Loucy (cell line): Measurements from ENCODE around the gene RNASE13.

ENCODE experiments used
- H2AFZ ChIP-seq: fragments of 200-600 bp; sonication (generic); 2 replicates; pipeline ENCODE4 v1.6.0; 2016; ENCODE audit warnings: antibody characterized with exemption, mild to moderate bottlenecking, low read length, moderate library complexity
- H3F3A ChIP-seq: fragments of 200-600 bp; 2 replicates; pipeline ENCODE4 v1.6.0; 2016; ENCODE audit warnings: antibody characterized with exemption, low read depth, mild to moderate bottlenecking
- H3K27me3 ChIP-seq: fragments of 200-600 bp; sonication (generic); 2 replicates; pipeline ENCODE4 v1.6.1; 2014; ENCODE audit warnings: low read length, mild to moderate bottlenecking; ENCODE audit not compliant: insufficient read depth, poor library complexity, severe bottlenecking
- H3K36me3 ChIP-seq: fragments of 200-600 bp; sonication (generic); 2 replicates; pipeline ENCODE4 v1.6.1; 2016; ENCODE audit warnings: low read length; ENCODE audit not compliant: insufficient read depth
- H3K4me1 ChIP-seq: fragments of 200-600 bp; sonication (generic); 2 replicates; pipeline ENCODE4 v1.5.1; 2014; ENCODE audit warnings: low read length, mild to moderate bottlenecking; ENCODE audit not compliant: insufficient read depth, poor library complexity, severe bottlenecking
- H3K4me2 ChIP-seq: fragments of 200-600 bp; sonication (generic); 2 replicates; pipeline ENCODE4 v1.6.0; 2014; ENCODE audit warnings: antibody characterized with exemption, low read length, low read depth, mild to moderate bottlenecking; ENCODE audit not compliant: poor library complexity, severe bottlenecking
- H3K4me3 ChIP-seq: fragments of 200-600 bp; sonication (generic); 2 replicates; pipeline ENCODE4 v1.5.1; 2014; ENCODE audit warnings: low read length, mild to moderate bottlenecking, mixed read lengths; ENCODE audit not compliant: poor library complexity, severe bottlenecking
- H3K79me2 ChIP-seq: fragments of 200-600 bp; sonication (generic); 2 replicates; pipeline ENCODE4 v1.6.1; 2014; ENCODE audit warnings: low read length; ENCODE audit not compliant: insufficient read depth
- H3K9ac ChIP-seq: fragments of 200-600 bp; sonication (generic); 2 replicates; pipeline ENCODE4 v1.6.0; 2014; ENCODE audit warnings: mild to moderate bottlenecking, low read depth, low read length, moderate library complexity; ENCODE audit not compliant: poor library complexity, severe bottlenecking
- H3K9me2 ChIP-seq: fragments of 200-600 bp; sonication (generic); replicated peaks from 2 replicates; pipeline ENCODE4 v1.6.1; 2016; ENCODE audit warnings: low read depth, low read length, mixed read lengths
- H3K9me3 ChIP-seq: fragments of 200-600 bp; sonication (generic); 2 replicates; pipeline ENCODE4 v1.6.1; 2014; ENCODE audit warnings: mild to moderate bottlenecking, antibody characterized with exemption, low read length, low read depth; ENCODE audit not compliant: insufficient read depth
- H4K20me1 ChIP-seq: fragments of 200-600 bp; sonication (generic); 2 replicates; pipeline ENCODE4 v1.6.0; 2014; ENCODE audit warnings: antibody characterized with exemption, low read length, mild to moderate bottlenecking; ENCODE audit not compliant: insufficient read depth, poor library complexity, severe bottlenecking
- EZH2phosphoT487 ChIP-seq: fragments of 200-600 bp; IDR thresholded peaks from 2 replicates; pipeline ENCODE4 v1.6.1; 2018; ENCODE audit warnings: antibody characterized with exemption, mild to moderate bottlenecking, moderate library complexity, borderline replicate concordance
- TF ChIP-seq, protein P1 (sequence below): fragments of 200-600 bp; sonication (generic); conservative IDR thresholded peaks from 2 replicates; pipeline ENCODE4 v1.5.1; 2014; ENCODE audit warnings: mild to moderate bottlenecking, antibody characterized with exemption, low read length

RNASE13 gene

GRCh38 chr14:21001218-21001617, 33.4 kb downstream of the RNASE13 start:
- Histone ChIP-seq H4K20me1 (no peaks in the 10 kb centered on the region), H2AFZ (no peak overlapping the region), H3K36me3 (peaks cover 5% of the 10 kb centered on the region; the same call in 1 of the 2 replicates), H3K79me2 (no peaks in the 10 kb centered on the region), H3K4me1 (no peaks in the 10 kb centered on the region), H3K4me2 (no peak overlapping the region), H3K9ac (no peak overlapping the region), H3K9me2 (no peaks in the 10 kb centered on the region), H3K27me3 (no peaks in the 10 kb centered on the region), H3F3A (no peaks in the 10 kb centered on the region), H3K9me3 (no peaks in the 10 kb centered on the region), H3K4me3 (no peak overlapping the region)
- TF ChIP-seq, protein P1, sequence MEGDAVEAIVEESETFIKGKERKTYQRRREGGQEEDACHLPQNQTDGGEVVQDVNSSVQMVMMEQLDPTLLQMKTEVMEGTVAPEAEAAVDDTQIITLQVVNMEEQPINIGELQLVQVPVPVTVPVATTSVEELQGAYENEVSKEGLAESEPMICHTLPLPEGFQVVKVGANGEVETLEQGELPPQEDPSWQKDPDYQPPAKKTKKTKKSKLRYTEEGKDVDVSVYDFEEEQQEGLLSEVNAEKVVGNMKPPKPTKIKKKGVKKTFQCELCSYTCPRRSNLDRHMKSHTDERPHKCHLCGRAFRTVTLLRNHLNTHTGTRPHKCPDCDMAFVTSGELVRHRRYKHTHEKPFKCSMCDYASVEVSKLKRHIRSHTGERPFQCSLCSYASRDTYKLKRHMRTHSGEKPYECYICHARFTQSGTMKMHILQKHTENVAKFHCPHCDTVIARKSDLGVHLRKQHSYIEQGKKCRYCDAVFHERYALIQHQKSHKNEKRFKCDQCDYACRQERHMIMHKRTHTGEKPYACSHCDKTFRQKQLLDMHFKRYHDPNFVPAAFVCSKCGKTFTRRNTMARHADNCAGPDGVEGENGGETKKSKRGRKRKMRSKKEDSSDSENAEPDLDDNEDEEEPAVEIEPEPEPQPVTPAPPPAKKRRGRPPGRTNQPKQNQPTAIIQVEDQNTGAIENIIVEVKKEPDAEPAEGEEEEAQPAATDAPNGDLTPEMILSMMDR: no peak
- no peak for TF ChIP-seq EZH2phosphoT487

- no peaks in the 10 kb centered on the region for H3K79me2 ChIP-seq
- H3F3A ChIP-seq: no peaks in the 10 kb centered on the region
- no peaks in the 10 kb centered on the region for H3K9me2 ChIP-seq
- no peak overlapping the region for H3K9ac ChIP-seq
- TF ChIP-seq, protein P1: no peak
- TF ChIP-seq EZH2phosphoT487: no peak
- H3K4me2 ChIP-seq: no peak overlapping the region
- H3K9me3 ChIP-seq: no peaks in the 10 kb centered on the region
- no peaks in the 10 kb centered on the region for H4K20me1 ChIP-seq
- no peaks in the 10 kb centered on the region for H3K27me3 ChIP-seq
- peaks cover 22% of the 10 kb centered on the region for H3K36me3 ChIP-seq
- no peaks in the 10 kb centered on the region for H3K4me1 ChIP-seq
- H3K4me3 ChIP-seq: no peak overlapping the region
- H2AFZ ChIP-seq: no peak overlapping the region
These were observed 35.0 kb downstream of the RNASE13 start for GRCh38 chr14:20999591-20999990.

GRCh38 chr14:20998674-20999366, 35.8 kb downstream of the RNASE13 start, which contains the start of gene SLC39A2:
Gene SLC39A2, plus strand, starts transcription at chr14:20999293. Its CDS starts 154 bp downstream, at chr14:20999447.
- Histone ChIP-seq H3K9me3 (no peaks in the 10 kb centered on the region), H3K4me2 (no peak within 1 kb of the TSS), H3K27me3 (no peaks in the 10 kb centered on the region), H3K36me3 (peaks cover 29% of the 10 kb centered on the region), H3F3A (no peaks in the 10 kb centered on the region), H2AFZ (no peak within 1 kb of the TSS), H3K4me1 (no peaks in the 10 kb centered on the region), H3K9ac (no peak within 1 kb of the TSS), H3K9me2 (no peaks in the 10 kb centered on the region), H3K79me2 (no peaks in the 10 kb centered on the region), H3K4me3 (no peak within 1 kb of the TSS), H4K20me1 (peaks cover 3% of the 10 kb centered on the region)
- no peak for TF ChIP-seq EZH2phosphoT487

- TF ChIP-seq EZH2phosphoT487: no peak
- TF ChIP-seq, protein P1: no peak
- Histone ChIP-seq H3K27me3 (no peaks in the 10 kb centered on the region), H3K9me2 (no peaks in the 10 kb centered on the region), H3K4me2 (no peak overlapping the region), H3K4me3 (no peak overlapping the region), H2AFZ (no peak overlapping the region), H3K79me2 (peaks cover 2% of the 10 kb centered on the region; the same call in 1 of the 2 replicates), H3K9me3 (no peaks in the 10 kb centered on the region), H3K36me3 (peaks cover 35% of the 10 kb centered on the region), H4K20me1 (peaks cover 3% of the 10 kb centered on the region), H3K9ac (no peak overlapping the region), H3F3A (no peaks in the 10 kb centered on the region), H3K4me1 (peaks cover 1% of the 10 kb centered on the region)
These were observed 36.5 kb downstream of the RNASE13 start for GRCh38 chr14:20998139-20998538.
